Keratinocyte (primary cell): Measurements from ENCODE around the gene GCNT1. TPM values are rescaled to one million over a fixed set of nuclear protein-coding genes. Genes with fewer than 3 reads are reported as not detected.

ENCODE experiments used
- DNase-seq: peaks from one replicate; pipeline ENCODE4 v3.0.0-alpha.2; 2011; ENCODE audit warnings: low read depth, missing footprints, low spot score
- FAIRE-seq: peaks from 2 replicates; lab custom pipeline; 2011; peaks lifted over from hg19 to GRCh38; lab: Jason Lieb, UNC
- H2AFZ ChIP-seq: 2 replicates; pipeline ENCODE4 v1.6.0; 2012; ENCODE audit warnings: low read length, control low read depth, inconsistent platforms; ENCODE audit not compliant: control insufficient read depth
- H3K27ac ChIP-seq: 2 replicates; pipeline ENCODE4 v1.5.1; 2011; ENCODE audit warnings: low read length; ENCODE audit not compliant: control insufficient read depth, insufficient read depth
- H3K27me3 ChIP-seq: 3 replicates; pipeline ENCODE4 v1.6.0; 2011; ENCODE audit warnings: low read length; ENCODE audit not compliant: control insufficient read depth, insufficient read depth; ENCODE audit errors: extremely low read depth
- H3K36me3 ChIP-seq, 2 experiments: 2 replicates in 1 of 2; 3 replicates in 1 of 2; pipeline ENCODE4 v1.5.1; 2011; ENCODE audit warnings: low read length in 2 of 2, mild to moderate bottlenecking in 1 of 2; ENCODE audit not compliant: control insufficient read depth in 2 of 2, insufficient read depth in 2 of 2; ENCODE audit errors: extremely low read depth in 1 of 2
- H3K4me1 ChIP-seq: 3 replicates; pipeline ENCODE4 v1.5.1; 2011; ENCODE audit warnings: low read length; ENCODE audit not compliant: control insufficient read depth, insufficient read depth; ENCODE audit errors: extremely low read depth
- H3K4me2 ChIP-seq: 3 replicates; pipeline ENCODE4 v1.6.0; 2011; ENCODE audit warnings: low read depth, low read length; ENCODE audit not compliant: control insufficient read depth, insufficient read depth; ENCODE audit errors: extremely low read depth
- H3K4me3 ChIP-seq, 3 experiments: fragments of 200-600 bp in 1 of 3; sonication (generic) in 1 of 3; 2 replicates in 2 of 3; 3 replicates in 1 of 3; pipeline ENCODE4 v1.5.1; 2011 to 2016; ENCODE audit warnings: low read length in 3 of 3, mild to moderate bottlenecking in 3 of 3, control low read depth in 2 of 3, inconsistent platforms in 1 of 3, low read depth in 1 of 3, mixed read lengths in 1 of 3, mixed run types in 1 of 3, moderate library complexity in 1 of 3; ENCODE audit not compliant: control insufficient read depth in 2 of 3, insufficient read depth in 2 of 3; ENCODE audit errors: extremely low read depth in 1 of 3
- H3K79me2 ChIP-seq: 2 replicates; pipeline ENCODE4 v1.6.0; 2012; ENCODE audit warnings: low read length; ENCODE audit not compliant: control insufficient read depth, insufficient read depth
- H3K9ac ChIP-seq: 3 replicates; pipeline ENCODE4 v1.6.0; 2011; ENCODE audit warnings: low read length; ENCODE audit not compliant: control insufficient read depth, insufficient read depth; ENCODE audit errors: extremely low read depth
- H3K9me1 ChIP-seq: 3 replicates; pipeline ENCODE4 v1.6.0; 2011; ENCODE audit warnings: low read length; ENCODE audit not compliant: control insufficient read depth, insufficient read depth; ENCODE audit errors: extremely low read depth
- H3K9me3 ChIP-seq: 2 replicates; pipeline ENCODE4 v1.5.1; 2012; ENCODE audit warnings: low read depth, low read length; ENCODE audit not compliant: control insufficient read depth
- H4K20me1 ChIP-seq: 3 replicates; pipeline ENCODE4 v1.6.0; 2011; ENCODE audit warnings: low read length; ENCODE audit not compliant: control insufficient read depth, insufficient read depth; ENCODE audit errors: extremely low read depth
- EZH2 ChIP-seq: IDR thresholded peaks from one replicate; pipeline ENCODE4 v1.6.1; 2012; ENCODE audit warnings: inconsistent platforms, mild to moderate bottlenecking, low read length, moderate library complexity
- dilution Hi-C: fragments of 300-500 bp; cut with MboI; formaldehyde crosslinking; loops from one replicate; pipeline ENCODE4 v1.7.0; 2020; ENCODE audit warnings: low sequenced_read_pairs; ENCODE audit not compliant: extremely low pct_ligation_motif_present
- polyA plus RNA-seq, 5 experiments: library from polyadenylated mRNA; depleted of rRNA in 3 of 5; stranded (reverse) in 3 of 5; stranded (forward) in 1 of 5; unstranded in 1 of 5; fragments of >200 nt; gene quantifications; 1 replicate in 1 of 5; 2 replicates in 3 of 5; 3 replicates in 1 of 5; pipeline versions ENCODE4 v1.2.1 to v1.2.3, GENCODE V29; 2011 to 2012; ENCODE audit warnings: missing spikeins in 2 of 5, low read depth in 1 of 5, low replicate concordance in 1 of 5
- TF ChIP-seq, protein P1 (sequence below), 3 experiments: IDR thresholded peaks in 1 of 3; conservative IDR thresholded peaks in 1 of 3; optimal IDR thresholded peaks in 1 of 3; 2 replicates in 2 of 3; 3 replicates in 1 of 3; pipeline versions ENCODE3 to v1.5.1; 2011; ENCODE audit warnings: low read length in 3 of 3, mild to moderate bottlenecking in 3 of 3, moderate library complexity in 2 of 3, control low read depth in 1 of 3, inconsistent platforms in 1 of 3; ENCODE audit not compliant: insufficient read depth in 2 of 3; ENCODE audit errors: extremely low read depth in 1 of 3

The GCNT1 gene
- polyA plus RNA-seq, 1 donor (not counting 4 experiments of a cell fraction or from before 2014, with no cell fraction given): 7.5 TPM

DNA sequence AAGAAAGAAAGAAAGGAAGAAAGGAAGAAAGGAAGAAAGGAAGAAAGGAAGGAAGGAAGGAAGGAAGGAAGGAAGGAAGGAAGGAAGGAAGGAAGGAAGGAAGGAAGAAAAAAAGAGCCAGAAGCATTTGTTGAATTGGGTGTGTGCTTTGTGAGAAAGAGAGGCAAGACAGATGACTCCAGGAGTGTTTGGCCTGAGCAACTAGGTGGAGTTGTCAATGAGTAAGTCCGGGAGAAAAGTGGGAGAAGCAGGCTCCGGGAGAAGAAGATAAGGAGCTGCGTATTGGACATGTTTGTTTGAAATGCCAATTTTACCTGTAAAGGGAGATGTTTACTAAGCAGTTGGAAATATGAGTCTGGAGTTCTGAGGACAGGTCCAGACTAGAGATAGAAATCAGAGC, 15.1 kb upstream of the GCNT1 start:
- Histone ChIP-seq H4K20me1 (no peaks in the 10 kb centered on the region), H3K9ac (no peak overlapping the region), H3K27ac (no peak overlapping the region), H2AFZ (no peak overlapping the region), H3K27me3 (no peaks in the 10 kb centered on the region), H3K4me2 (no peak overlapping the region), H3K4me1 (no peaks in the 10 kb centered on the region), H3K9me1 (no peaks in the 10 kb centered on the region), H3K4me3 (no peak overlapping the region), H3K9me3 (peaks cover 2% of the 10 kb centered on the region), H3K36me3 (no peaks in the 10 kb centered on the region), H3K79me2 (no peaks in the 10 kb centered on the region)
- TF ChIP-seq EZH2: no peak
- TF ChIP-seq, protein P1, sequence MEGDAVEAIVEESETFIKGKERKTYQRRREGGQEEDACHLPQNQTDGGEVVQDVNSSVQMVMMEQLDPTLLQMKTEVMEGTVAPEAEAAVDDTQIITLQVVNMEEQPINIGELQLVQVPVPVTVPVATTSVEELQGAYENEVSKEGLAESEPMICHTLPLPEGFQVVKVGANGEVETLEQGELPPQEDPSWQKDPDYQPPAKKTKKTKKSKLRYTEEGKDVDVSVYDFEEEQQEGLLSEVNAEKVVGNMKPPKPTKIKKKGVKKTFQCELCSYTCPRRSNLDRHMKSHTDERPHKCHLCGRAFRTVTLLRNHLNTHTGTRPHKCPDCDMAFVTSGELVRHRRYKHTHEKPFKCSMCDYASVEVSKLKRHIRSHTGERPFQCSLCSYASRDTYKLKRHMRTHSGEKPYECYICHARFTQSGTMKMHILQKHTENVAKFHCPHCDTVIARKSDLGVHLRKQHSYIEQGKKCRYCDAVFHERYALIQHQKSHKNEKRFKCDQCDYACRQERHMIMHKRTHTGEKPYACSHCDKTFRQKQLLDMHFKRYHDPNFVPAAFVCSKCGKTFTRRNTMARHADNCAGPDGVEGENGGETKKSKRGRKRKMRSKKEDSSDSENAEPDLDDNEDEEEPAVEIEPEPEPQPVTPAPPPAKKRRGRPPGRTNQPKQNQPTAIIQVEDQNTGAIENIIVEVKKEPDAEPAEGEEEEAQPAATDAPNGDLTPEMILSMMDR (optimal IDR thresholded peaks at IDR 0.05 in 1 of 3, IDR thresholded peaks at IDR 0.05 in 1 of 3, conservative IDR thresholded peaks at IDR 0.05 in 1 of 3; ENCODE audit: extremely low read depth in 1 of 3, insufficient read depth in 2 of 3, low read length in 3 of 3): no peak
- dilution Hi-C loops: no loop called here
- DNase-seq: no peak
- FAIRE-seq: no peak

DNA sequence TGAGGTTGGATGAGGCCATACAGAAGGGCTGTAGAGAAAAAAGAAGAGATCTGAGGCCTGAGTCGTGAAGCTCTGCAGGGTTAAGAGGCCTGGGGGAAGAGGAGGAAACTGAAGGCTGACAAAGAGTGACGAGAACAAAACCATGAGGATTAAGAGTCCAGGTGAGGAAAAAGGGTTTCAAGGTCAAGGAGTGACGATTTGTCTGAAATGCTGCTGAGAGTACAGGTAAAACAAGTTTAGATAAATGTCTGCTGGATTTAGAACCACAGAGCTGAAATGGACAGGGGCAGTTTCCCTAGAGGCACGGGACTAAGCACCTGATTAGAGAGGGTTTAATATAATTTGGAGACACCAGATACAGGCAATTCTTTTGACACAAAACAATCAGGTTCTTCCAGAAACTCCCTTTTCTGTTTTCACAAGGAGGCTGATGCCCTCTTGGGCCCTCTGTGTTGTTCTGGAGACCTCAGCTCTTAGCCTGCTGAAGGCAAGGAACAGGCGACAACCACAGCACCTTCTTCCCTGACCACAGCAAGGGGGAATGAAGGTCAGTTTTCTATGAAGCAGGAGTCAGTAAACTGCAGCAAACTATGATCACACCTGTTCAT, 14.6 kb upstream of the GCNT1 start:
- H3K9me1 ChIP-seq: no peaks in the 10 kb centered on the region
- no peaks in the 10 kb centered on the region for H4K20me1 ChIP-seq
- no peak overlapping the region for H3K4me3 ChIP-seq
- H3K9me3 ChIP-seq: peaks cover 2% of the 10 kb centered on the region
- H2AFZ ChIP-seq: no peak overlapping the region
- no peak overlapping the region for H3K4me2 ChIP-seq
- no peaks in the 10 kb centered on the region for H3K4me1 ChIP-seq
- no peak for DNase-seq
- no peaks in the 10 kb centered on the region for H3K79me2 ChIP-seq
- H3K9ac ChIP-seq: no peak overlapping the region
- dilution Hi-C loops: no loop called here
- no peaks in the 10 kb centered on the region for H3K36me3 ChIP-seq
- H3K27me3 ChIP-seq: no peaks in the 10 kb centered on the region
- no peak for TF ChIP-seq EZH2
- TF ChIP-seq, protein P1 (optimal IDR thresholded peaks at IDR 0.05 in 1 of 3, IDR thresholded peaks at IDR 0.05 in 1 of 3, conservative IDR thresholded peaks at IDR 0.05 in 1 of 3; ENCODE audit: extremely low read depth in 1 of 3, insufficient read depth in 2 of 3, low read length in 3 of 3): no peak
- no peak overlapping the region for H3K27ac ChIP-seq
- no peak for FAIRE-seq
